Fibroblast of pulmonary artery (primary cell): ENCODE measurements around the gene PPIF.

Source experiments
- DNase-seq: peaks from one replicate; pipeline ENCODE4 v3.0.0-alpha.2; 2010; ENCODE audit warnings: low read depth
- H3K4me3 ChIP-seq: replicated peaks from 2 replicates; pipeline ENCODE4 v1.5.1; 2011; ENCODE audit warnings: low read depth, mild to moderate bottlenecking, control low read depth, low read length, moderate library complexity
- TF ChIP-seq, protein P1 (sequence below): IDR thresholded peaks from 2 replicates; pipeline ENCODE4 v1.5.1; 2011; ENCODE audit warnings: mild to moderate bottlenecking, control low read depth, low read length, inconsistent platforms; ENCODE audit errors: missing control alignments

PPIF gene

GRCh38 chr10:79308969-79309665 lies 38.2 kb upstream of the PPIF start:
- DNase-seq = no peak
- no peak overlapping the region for H3K4me3 ChIP-seq

DNA sequence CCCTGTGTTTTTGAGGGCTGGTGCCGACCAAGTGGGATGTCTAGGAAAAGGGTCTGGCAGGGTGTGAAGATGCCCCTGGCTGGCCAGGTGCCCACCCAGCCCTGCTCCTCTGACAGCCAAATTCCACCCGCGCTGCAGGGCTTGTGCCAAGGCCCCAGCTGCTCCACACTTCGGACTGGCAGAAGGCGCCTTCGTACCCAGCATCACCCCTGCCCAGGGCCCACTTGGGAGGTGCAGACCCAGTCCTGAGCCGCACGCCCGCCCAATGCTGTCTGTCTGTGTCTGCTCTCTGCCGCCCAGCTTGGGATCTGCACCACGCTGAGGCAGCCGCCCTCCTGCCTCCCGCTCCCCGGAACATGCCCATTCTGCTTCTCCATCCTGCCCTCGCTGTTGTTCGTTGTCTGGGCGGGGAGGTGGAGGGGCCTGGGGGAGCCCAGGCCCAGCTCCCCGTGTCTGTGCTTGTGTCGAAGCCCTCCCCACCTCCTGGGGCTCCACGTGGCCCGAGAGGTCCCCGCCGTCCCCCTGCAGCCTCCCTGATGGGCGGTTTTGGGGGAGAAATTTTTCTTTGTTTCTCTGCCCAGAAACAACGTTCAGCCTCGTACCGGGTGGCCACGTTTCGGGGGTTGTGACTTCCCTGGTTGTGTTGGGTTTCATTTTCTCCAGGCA lies 36.9 kb upstream of the PPIF start:
- H3K4me3 ChIP-seq = no peak overlapping the region
- DNase-seq = no peak
- TF ChIP-seq, protein P1, sequence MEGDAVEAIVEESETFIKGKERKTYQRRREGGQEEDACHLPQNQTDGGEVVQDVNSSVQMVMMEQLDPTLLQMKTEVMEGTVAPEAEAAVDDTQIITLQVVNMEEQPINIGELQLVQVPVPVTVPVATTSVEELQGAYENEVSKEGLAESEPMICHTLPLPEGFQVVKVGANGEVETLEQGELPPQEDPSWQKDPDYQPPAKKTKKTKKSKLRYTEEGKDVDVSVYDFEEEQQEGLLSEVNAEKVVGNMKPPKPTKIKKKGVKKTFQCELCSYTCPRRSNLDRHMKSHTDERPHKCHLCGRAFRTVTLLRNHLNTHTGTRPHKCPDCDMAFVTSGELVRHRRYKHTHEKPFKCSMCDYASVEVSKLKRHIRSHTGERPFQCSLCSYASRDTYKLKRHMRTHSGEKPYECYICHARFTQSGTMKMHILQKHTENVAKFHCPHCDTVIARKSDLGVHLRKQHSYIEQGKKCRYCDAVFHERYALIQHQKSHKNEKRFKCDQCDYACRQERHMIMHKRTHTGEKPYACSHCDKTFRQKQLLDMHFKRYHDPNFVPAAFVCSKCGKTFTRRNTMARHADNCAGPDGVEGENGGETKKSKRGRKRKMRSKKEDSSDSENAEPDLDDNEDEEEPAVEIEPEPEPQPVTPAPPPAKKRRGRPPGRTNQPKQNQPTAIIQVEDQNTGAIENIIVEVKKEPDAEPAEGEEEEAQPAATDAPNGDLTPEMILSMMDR = no peak

More at GRCh38 chr10:79308969-79309665, 38.2 kb upstream of the PPIF start:
- TF ChIP-seq, protein P1 = no peak

DNA sequence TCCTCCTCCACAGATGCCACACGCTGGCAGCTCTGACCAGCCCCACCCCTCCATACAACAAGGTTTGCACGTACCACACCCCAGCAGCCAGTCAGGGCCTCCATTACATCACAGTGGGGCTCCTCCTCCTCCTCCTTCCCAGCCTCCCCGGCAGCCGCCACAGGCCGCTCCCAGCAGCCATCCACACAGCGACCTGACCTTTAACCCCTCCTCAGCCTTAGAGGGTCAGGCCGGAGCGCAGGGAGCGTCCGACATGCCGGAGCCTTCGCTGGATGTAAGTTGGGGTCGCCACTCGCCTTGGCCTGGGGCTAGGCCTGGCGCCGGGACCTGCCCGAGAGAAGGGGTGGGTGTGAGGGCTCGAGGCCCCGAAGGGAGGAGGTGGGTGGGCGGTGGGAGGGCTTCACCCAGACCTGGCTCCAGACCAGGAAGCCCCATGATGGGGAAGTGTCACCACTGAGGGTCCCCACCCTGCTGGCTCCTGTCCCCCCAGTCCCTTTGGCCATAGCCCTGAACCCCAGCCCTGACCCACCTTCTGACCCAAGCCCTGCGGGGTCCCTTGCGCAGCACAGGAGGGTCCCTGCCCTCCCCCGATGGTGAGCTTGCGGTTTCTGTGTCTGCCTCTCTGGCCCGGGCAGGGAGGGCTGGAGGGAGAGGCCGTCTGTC lies 36.2 kb upstream of the PPIF start:
- no peak for DNase-seq
- H3K4me3 ChIP-seq = no peak overlapping the region
- TF ChIP-seq, protein P1 = no peak

DNA sequence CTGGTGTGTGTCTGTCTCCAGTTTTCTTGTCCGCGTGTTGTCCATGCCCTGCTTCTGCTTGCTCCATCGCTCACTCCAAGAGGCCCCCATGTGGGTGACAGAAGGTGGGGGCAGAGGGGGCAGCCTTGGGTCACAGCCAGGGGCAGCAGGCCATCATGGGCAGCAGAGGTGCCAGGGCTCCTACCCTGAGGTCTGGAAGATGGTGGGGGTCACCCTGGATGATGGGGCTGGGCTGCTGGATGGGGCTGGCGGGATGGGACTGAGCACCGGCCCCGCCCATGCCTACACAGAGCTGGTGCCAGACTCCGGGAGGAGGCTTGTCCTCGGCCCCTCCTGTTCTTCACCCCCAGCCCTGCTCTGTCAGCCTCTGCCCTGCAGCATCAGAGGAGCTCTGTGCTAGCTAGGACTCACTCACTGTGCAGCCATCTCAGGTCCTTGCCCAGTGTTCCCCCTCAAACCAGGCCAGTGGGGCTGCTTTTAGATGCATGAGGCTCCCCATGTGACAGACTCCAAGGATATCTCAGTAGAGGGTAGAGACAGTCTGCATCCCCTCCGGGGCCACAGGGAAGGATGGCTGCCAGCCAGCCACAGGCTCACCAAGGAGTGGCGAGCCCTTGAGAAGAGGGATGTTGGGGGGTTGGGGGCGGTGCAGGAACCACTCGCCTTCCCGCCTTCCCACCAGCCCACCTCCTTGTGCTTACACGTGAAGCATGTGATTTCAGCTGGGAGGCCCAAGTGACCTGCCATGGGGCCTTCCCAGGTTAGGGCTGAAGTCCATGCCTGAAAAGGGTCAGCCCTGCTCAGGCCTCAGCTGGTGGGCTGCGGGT lies 35.5 kb upstream of the PPIF start:
- TF ChIP-seq, protein P1 = no peak
- DNase-seq = no peak
- H3K4me3 ChIP-seq = no peak overlapping the region

DNA sequence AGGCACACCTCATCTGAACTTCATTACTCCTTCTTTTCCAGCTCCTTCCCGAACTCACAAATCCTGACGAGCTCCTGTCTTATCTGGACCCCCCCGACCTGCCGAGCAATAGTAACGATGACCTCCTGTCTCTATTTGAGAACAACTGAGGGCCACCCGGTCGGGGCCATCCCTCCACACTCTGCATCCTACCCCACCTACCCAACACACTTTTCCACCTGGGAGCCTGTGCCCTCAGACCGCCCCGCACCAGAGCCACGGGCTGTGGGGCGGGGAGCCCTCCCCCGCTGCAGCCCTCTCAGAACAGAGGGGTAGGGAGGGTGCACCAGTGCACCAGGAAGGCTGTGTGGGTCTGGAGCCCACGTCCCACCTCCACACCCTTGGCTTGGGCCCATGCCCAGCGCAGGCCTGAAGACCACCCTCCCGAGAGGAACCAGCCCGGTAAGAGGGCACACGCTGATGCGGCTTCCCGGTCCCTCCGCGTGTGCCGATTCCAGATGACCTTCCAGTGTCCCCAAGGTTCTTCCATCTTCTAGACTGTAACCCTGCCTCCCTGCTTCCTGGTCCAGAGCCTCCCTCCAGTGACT lies 34.6 kb upstream of the PPIF start:
- TF ChIP-seq, protein P1 = no peak
- H3K4me3 ChIP-seq = no peak overlapping the region
- no peak for DNase-seq

- H3K4me3 ChIP-seq = no peak overlapping the region
- DNase-seq = no peak
- TF ChIP-seq, protein P1 = no peak
These were observed 33.9 kb upstream of the PPIF start for GRCh38 chr10:79313320-79313719.
